Heart left ventricle (tissue), 13 donors: ENCODE measurements around the gene LAMB4.

Source experiments
- CTCF ChIP-seq, 12 donors: fragments of 200-600 bp; sonication (generic) in 4 of 12; IDR thresholded peaks; one replicate each; pipeline versions ENCODE4 v1.5.0 to v1.8.0; 2018 to 2022; ENCODE audit warnings: antibody characterized with exemption in 12 of 12, mild to moderate bottlenecking in 5 of 12
- POLR2A ChIP-seq, 2 donors: fragments of 450-650 bp; IDR thresholded peaks; one replicate each; pipeline ENCODE4 v1.6.1; 2017; ENCODE audit warnings: antibody characterized with exemption in 2 of 2, mild to moderate bottlenecking in 2 of 2, moderate library complexity in 2 of 2
- donor health status: ischemic (EF 13 %, LVEDD 7.1; RV severe dilation, severe dysfunction).
- donor health status: DM: no; HTN: yes; CAD: no.
- donor health status: DM: no; HTN: no; CAD: no.
- donor health status: ischemic (EF 25% LVEDD 6.9; RV normal size, moderate dysfunction).
- donor health status: ischemic (EF 25% LVEDD 5.7; RV mildly dilated, moderate dysfunction).
- donor health status: ischemic (EF 35%, LVEDD 5.7; RV mildly dilated, moderate dysfunction).
- donor health status: nonischemic (EF 11% LVEDD 7.7; RV severe dilation, severe dysfunction).
- donor health status: DM: yes; HTN: yes; CAD: no.
- donor health status: PGD.
- donor health status: ischemic (EF 29% LVEDD 5.4; RV normal size, mild dysfunction).
- donor health status: nonischemic (EF 23%, LVEDD 6.1; RV moderate dilation, normal function).

GRCh38 chr7:108009873-108010272 lies 120.3 kb downstream of the LAMB4 start:
- TF ChIP-seq CTCF (IDR thresholded peaks at IDR 0.05) (no peak), POLR2A (IDR thresholded peaks at IDR 0.05) (no peak)
